ENCODE results near the gene FAM76A.
A peak's percentile ranks its signal among the peaks of the same experiment; 100 is the strongest.

Gene FAM76A

DNA sequence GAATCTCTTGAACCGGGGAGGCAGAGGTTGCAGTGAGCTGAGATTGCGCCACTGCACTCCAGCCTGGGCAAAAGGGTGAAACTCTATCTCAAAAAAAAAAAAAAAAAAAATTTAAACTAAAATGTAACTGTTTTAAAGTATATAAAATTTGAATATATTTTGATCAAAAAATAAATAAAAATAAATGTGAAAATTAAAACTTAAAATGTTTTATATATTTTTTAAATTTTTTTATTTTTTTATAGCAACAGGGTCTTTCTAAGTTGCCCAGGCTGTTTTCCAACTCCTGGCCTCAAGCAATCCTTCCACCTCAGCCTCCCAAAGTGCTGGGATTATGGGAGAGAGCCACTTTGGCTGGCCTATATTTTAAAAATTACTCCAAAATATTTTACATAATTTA is 15.2 kb upstream of the FAM76A start:
- DNase-seq (ENCODE audit: low read depth) = no peak
- H3K4me3 ChIP-seq (ENCODE audit: control insufficient read depth, low read depth, low read length) = no peak overlapping the region
- no peak for TF ChIP-seq CTCF (conservative IDR thresholded peaks at IDR 0.05; ENCODE audit: control insufficient read depth, insufficient read depth, low read depth, low read length)

- H3K4me3 ChIP-seq (ENCODE audit: control insufficient read depth, low read depth, low read length) = no peak overlapping the region
- no peak for DNase-seq (ENCODE audit: low read depth)
- no peak for TF ChIP-seq CTCF (conservative IDR thresholded peaks at IDR 0.05; ENCODE audit: control insufficient read depth, insufficient read depth, low read depth, low read length)
Observed at GRCh38 chr1:27713139-27713725, 12.5 kb upstream of the FAM76A start.

DNA sequence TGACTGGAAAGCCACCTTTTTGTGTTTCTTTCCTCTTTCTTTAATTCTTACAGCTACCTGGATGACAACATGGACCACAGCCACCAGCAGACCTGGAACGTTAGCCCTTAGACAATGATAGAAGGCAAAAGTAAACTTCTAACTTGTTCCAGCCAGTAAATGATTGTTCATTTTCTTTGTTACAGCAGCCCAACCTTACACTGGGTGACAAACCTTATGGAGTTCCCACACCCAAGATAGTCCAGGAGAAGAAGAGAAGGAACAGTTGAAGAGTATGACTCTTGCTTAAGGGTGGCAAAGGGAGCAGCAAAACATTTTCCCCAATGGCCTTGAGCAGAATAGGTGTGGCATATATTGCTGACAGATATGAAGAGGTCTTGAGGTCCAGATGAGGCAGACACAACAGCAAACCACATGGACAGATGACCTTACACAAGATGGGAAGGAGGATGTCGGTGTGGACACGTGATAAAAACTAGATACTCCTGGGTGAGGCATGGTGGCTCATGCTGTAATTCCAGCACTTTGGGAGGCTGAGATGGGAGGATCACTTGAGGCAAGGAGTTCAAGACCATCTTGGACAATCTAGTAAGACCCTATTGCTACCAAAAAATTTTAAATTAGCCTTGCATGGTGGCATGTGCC is 11.8 kb upstream of the FAM76A start:
- H3K4me3 ChIP-seq (ENCODE audit: control insufficient read depth, low read depth, low read length) = no peak overlapping the region
- no peak for DNase-seq (ENCODE audit: low read depth)
- no peak for TF ChIP-seq CTCF (conservative IDR thresholded peaks at IDR 0.05; ENCODE audit: control insufficient read depth, insufficient read depth, low read depth, low read length)

GRCh38 chr1:27716262-27716895 is 9.4 kb upstream of the FAM76A start:
- H3K4me3 ChIP-seq (ENCODE audit: control insufficient read depth, low read depth, low read length) = no peak overlapping the region
- DNase-seq (ENCODE audit: low read depth) = no peak
- TF ChIP-seq CTCF (conservative IDR thresholded peaks at IDR 0.05; ENCODE audit: control insufficient read depth, insufficient read depth, low read depth, low read length) = no peak

GRCh38 chr1:27719286-27720251 is 6.2 kb upstream of the FAM76A start:
- no peak overlapping the region for H3K4me3 ChIP-seq (ENCODE audit: control insufficient read depth, low read depth, low read length)
- peak; percentile 17 for DNase-seq (ENCODE audit: low read depth)
- peak; percentile 53 for TF ChIP-seq CTCF (conservative IDR thresholded peaks at IDR 0.05; ENCODE audit: control insufficient read depth, insufficient read depth, low read depth, low read length)

DNA sequence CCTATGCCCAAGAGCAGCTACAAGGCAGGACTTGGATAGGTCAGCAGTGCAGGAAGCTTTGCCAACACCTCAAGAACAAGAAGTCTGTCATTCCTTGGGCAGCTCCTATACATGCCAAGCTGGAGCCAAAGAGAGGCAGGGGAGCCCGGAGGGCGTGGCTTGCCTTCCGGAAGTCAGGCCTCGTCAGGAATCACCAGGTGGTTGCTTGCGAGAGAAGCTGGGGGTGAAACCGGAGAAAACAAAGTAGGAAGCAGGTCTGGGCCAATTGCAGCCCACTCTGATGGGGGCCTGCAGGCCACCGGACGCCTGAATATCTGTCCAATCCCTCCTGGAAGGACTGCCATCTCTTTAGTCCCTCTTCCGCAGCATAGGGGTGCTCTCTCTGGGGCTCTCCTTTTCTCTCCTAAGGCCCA is 794 bp upstream of the FAM76A start:
- TF ChIP-seq CTCF (conservative IDR thresholded peaks at IDR 0.05; ENCODE audit: control insufficient read depth, insufficient read depth, low read depth, low read length) = no peak
- no peak for DNase-seq (ENCODE audit: low read depth)

More for the DNA sequence above, 794 bp upstream of the FAM76A start:
- peak overlapping the region; percentile 50 for H3K4me3 ChIP-seq (ENCODE audit: control insufficient read depth, low read depth, low read length)
